HepG2 (cell line): ENCODE results near the gene C20orf141. TPM values are rescaled to one million over a fixed set of nuclear protein-coding genes. Genes with fewer than 3 reads are reported as not detected.

Source experiments
- ATAC-seq: fragments of 200-7000 bp; cut with Tn5 transposase; 3 replicates; pipeline ENCODE4 v1.9.1; 2020; ENCODE audit warnings: mild to moderate bottlenecking, moderate library complexity
- BruUV-seq: library from RNA; stranded (reverse); fragments of 400-500 nt; replicated peaks from 2 replicates; lab custom pipeline; 2021; lab: Mats Ljungman, UMichigan
- CTCF ChIA-PET: fragments of 300-600 bp; formaldehyde crosslinking; extraction: SDS; loops from one replicate; lab custom pipeline; 2021; ENCODE audit warnings: low total read pairs, inconsistent platforms, low intra/inter-chr PET ratio; lab: Yijun Ruan, JAX
- POLR2A ChIA-PET: fragments of 350-600 bp; sonication (Branson Sonifier 250); formaldehyde crosslinking; loops from one replicate; lab custom pipeline; 2020; ENCODE audit warnings: antibody characterized with exemption, inconsistent platforms; lab: Yijun Ruan, JAX
- DNase-seq: peaks from one replicate; pipeline ENCODE4 v3.0.0-alpha.2; 2015; ENCODE audit warnings: low spot score
- FAIRE-seq: peaks from 3 replicates; lab custom pipeline; 2011; peaks lifted over from hg19 to GRCh38; lab: Jason Lieb, UNC
- H2AFZ ChIP-seq: one replicate; pipeline ENCODE4 v1.6.1; 2011; ENCODE audit warnings: low read length, inconsistent platforms
- H3K27ac ChIP-seq: fragments of 300-600 bp; 3 replicates; pipeline ENCODE4 v1.8.0; 2011; ENCODE audit warnings: mixed run types, mild to moderate bottlenecking, mixed read lengths, low read length, inconsistent platforms; ENCODE audit not compliant: insufficient read depth; ENCODE audit errors: extremely low read length
- H3K27me3 ChIP-seq, 2 experiments: fragments of 200-600 bp in 1 of 2; 2 replicates in 1 of 2; 3 replicates in 1 of 2; pipeline versions ENCODE4 v1.6.0 to v1.8.0; 2011; ENCODE audit warnings: low read length in 2 of 2, mild to moderate bottlenecking in 2 of 2, moderate library complexity in 2 of 2, inconsistent platforms in 1 of 2; ENCODE audit not compliant: insufficient read depth in 2 of 2, control insufficient read depth in 1 of 2
- H3K36me3 ChIP-seq, 2 experiments: fragments of 200-600 bp in 1 of 2; replicated peaks in 1 of 2; 2 replicates in 1 of 2; 3 replicates in 1 of 2; pipeline versions ENCODE4 v1.5.1 to v1.8.0; 2011; ENCODE audit warnings: low read length in 2 of 2, inconsistent platforms in 1 of 2; ENCODE audit not compliant: insufficient read depth in 2 of 2, control insufficient read depth in 1 of 2
- H3K4me1 ChIP-seq: 2 replicates; pipeline ENCODE4 v1.5.1; 2012; ENCODE audit warnings: low read length, inconsistent platforms; ENCODE audit not compliant: insufficient read depth
- H3K4me2 ChIP-seq: 2 replicates; pipeline ENCODE4 v1.6.0; 2011; ENCODE audit warnings: low read depth, low read length, inconsistent platforms
- H3K4me3 ChIP-seq, 3 experiments: fragments of 200-600 bp in 1 of 3; sonication (generic), shearing (Covaris generic) in 1 of 3; replicated peaks in 1 of 3; 2 replicates each; pipeline ENCODE4 v1.5.1; 2011 to 2016; ENCODE audit warnings: low read length in 3 of 3, inconsistent platforms in 2 of 3, low read depth in 2 of 3, mild to moderate bottlenecking in 2 of 3, control low read depth in 1 of 3, mixed read lengths in 1 of 3; ENCODE audit not compliant: insufficient read depth in 1 of 3
- H3K79me2 ChIP-seq: one replicate; pipeline ENCODE4 v1.6.1; 2011; ENCODE audit warnings: low read length, inconsistent platforms; ENCODE audit not compliant: insufficient read depth
- H3K9ac ChIP-seq: 2 replicates; pipeline ENCODE4 v1.6.0; 2011; ENCODE audit warnings: mild to moderate bottlenecking, low read depth, low read length, inconsistent platforms; ENCODE audit not compliant: insufficient read depth
- H3K9me3 ChIP-seq: 2 replicates; pipeline ENCODE4 v1.5.1; 2012; ENCODE audit warnings: mild to moderate bottlenecking, low read length
- H4K20me1 ChIP-seq: 2 replicates; pipeline ENCODE4 v1.6.0; 2011; ENCODE audit warnings: inconsistent platforms, mild to moderate bottlenecking, low read length, moderate library complexity; ENCODE audit not compliant: insufficient read depth
- ATF3 ChIP-seq: sonication (generic); formaldehyde crosslinking; IDR thresholded peaks from 2 replicates; pipeline ENCODE4 v1.4.0; 2020; ENCODE audit warnings: missing genetic modification reagents
- CERS6 ChIP-seq: sonication (generic); formaldehyde crosslinking; IDR thresholded peaks from 2 replicates; pipeline ENCODE4 v1.5.0; 2020; ENCODE audit warnings: missing genetic modification reagents
- CREB1 ChIP-seq, 2 experiments: fragments of 450-650 bp in 1 of 2; IDR thresholded peaks; 2 replicates each; pipeline ENCODE4 v1.6.1; 2016 to 2017; ENCODE audit warnings: control low read depth in 1 of 2, mild to moderate bottlenecking in 1 of 2, missing compliant biosample characterization in 1 of 2, missing genetic modification characterization in 1 of 2
- GTF2F1 ChIP-seq: fragments of 150-350 bp; IDR thresholded peaks from 2 replicates; pipeline ENCODE4 v1.6.1; 2014; ENCODE audit warnings: low read length
- HNF4G ChIP-seq, 2 experiments: sonication (generic) in 1 of 2; formaldehyde crosslinking in 1 of 2; IDR thresholded peaks; 2 replicates each; pipeline versions ENCODE4 v1.4.0 to v1.6.1; 2011 to 2020; ENCODE audit warnings: borderline replicate concordance in 2 of 2, low read depth in 2 of 2, mild to moderate bottlenecking in 2 of 2, low read length in 1 of 2, missing genetic modification reagents in 1 of 2, moderate library complexity in 1 of 2
- JARID2 ChIP-seq: sonication (generic); formaldehyde crosslinking; IDR thresholded peaks from 2 replicates; pipeline ENCODE4 v1.8.1; 2023; ENCODE audit warnings: missing genetic modification reagents, inconsistent platforms; ENCODE audit not compliant: insufficient replicate concordance
- KDM5B ChIP-seq: sonication (generic); formaldehyde crosslinking; IDR thresholded peaks from 2 replicates; pipeline ENCODE4 v1.4.0; 2020; ENCODE audit warnings: missing genetic modification reagents, mild to moderate bottlenecking, borderline replicate concordance
- MAZ ChIP-seq, 2 experiments: sonication (generic) in 1 of 2; formaldehyde crosslinking in 1 of 2; IDR thresholded peaks; 2 replicates each; pipeline versions ENCODE4 v1.5.0 to v1.6.1; 2012 to 2020; ENCODE audit warnings: low read depth in 2 of 2, mild to moderate bottlenecking in 2 of 2, borderline replicate concordance in 1 of 2, improper control_type of control experiment in 1 of 2, low read length in 1 of 2, missing genetic modification reagents in 1 of 2, moderate library complexity in 1 of 2
- RBFOX2 ChIP-seq: fragments of 200-400 bp; formaldehyde crosslinking; IDR thresholded peaks from 2 replicates; pipeline ENCODE4 v1.6.1; 2017; ENCODE audit warnings: low read depth, mild to moderate bottlenecking, low read length
- TERF1 ChIP-seq: sonication (generic); formaldehyde crosslinking; IDR thresholded peaks from 2 replicates; pipeline ENCODE4 v1.8.0; 2022; ENCODE audit warnings: mild to moderate bottlenecking, missing genetic modification reagents, moderate library complexity
- ZBTB1 ChIP-seq: sonication (generic); formaldehyde crosslinking; IDR thresholded peaks from 2 replicates; pipeline ENCODE4 v1.4.0; 2020; ENCODE audit warnings: missing genetic modification reagents, borderline replicate concordance
- ZFP37 ChIP-seq: sonication (generic); formaldehyde crosslinking; IDR thresholded peaks from 2 replicates; pipeline ENCODE4 v1.4.0; 2020; ENCODE audit warnings: missing genetic modification reagents, borderline replicate concordance
- ZGPAT ChIP-seq: IDR thresholded peaks from 2 replicates; pipeline ENCODE4 v1.6.1; 2016; ENCODE audit warnings: mild to moderate bottlenecking
- ZNF558 ChIP-seq: sonication (generic); formaldehyde crosslinking; IDR thresholded peaks from 2 replicates; pipeline ENCODE4 v1.9.0; 2022; ENCODE audit warnings: mild to moderate bottlenecking, missing genetic modification reagents, borderline replicate concordance
- WGBS: methylation state at CpG from one replicate; pipeline ENCODE4 v1.1.6; 2017; ENCODE audit warnings: low lambda C conversion rate; 5-methylcytosine and 5-hydroxymethylcytosine counted together
- in situ Hi-C: cut with HindIII; loops from 2 replicates; pipeline ENCODE4 v1.10.0; 2017; ENCODE audit warnings: low pct_unique_long_range_greater_than_20kb; ENCODE audit not compliant: extremely low pct_ligation_motif_present
- intact Hi-C: fragments of 100-400 bp; cut with micrococcal nuclease; formaldehyde crosslinking; loops from one replicate; pipeline ENCODE4 v1.10.0; 2022; ENCODE audit not compliant: unreplicated experiment
- polyA plus RNA-seq, 8 experiments: library from polyadenylated mRNA; depleted of rRNA in 3 of 8; stranded (reverse) in 7 of 8; unstranded in 1 of 8; fragments of >200 nt; fragmentation: Illumina TruSeq in 4 of 8; extraction: Trizol in 4 of 8; gene quantifications; 2 replicates each; pipeline versions ENCODE4 v1.2.1 to v1.2.3, GENCODE V29; 2011 to 2016; ENCODE audit warnings: low read depth in 4 of 8, missing spikeins in 1 of 8, mixed read lengths in 1 of 8; ENCODE audit not compliant: insufficient read depth in 1 of 8
- total RNA-seq, 5 experiments: library from RNA; depleted of rRNA; stranded (reverse); fragments of >200 nt; fragmentation: Illumina TruSeq; extraction: Trizol; gene quantifications; 2 replicates each; pipeline ENCODE4 v1.2.3, GENCODE V29; 2016; ENCODE audit warnings: low read depth in 1 of 5

The C20orf141 gene
- total and polyA plus RNA-seq, 2 of the 13 experiments (the other 11 are each of a cell fraction or from before 2014, with no cell fraction given) = not detected

DNA sequence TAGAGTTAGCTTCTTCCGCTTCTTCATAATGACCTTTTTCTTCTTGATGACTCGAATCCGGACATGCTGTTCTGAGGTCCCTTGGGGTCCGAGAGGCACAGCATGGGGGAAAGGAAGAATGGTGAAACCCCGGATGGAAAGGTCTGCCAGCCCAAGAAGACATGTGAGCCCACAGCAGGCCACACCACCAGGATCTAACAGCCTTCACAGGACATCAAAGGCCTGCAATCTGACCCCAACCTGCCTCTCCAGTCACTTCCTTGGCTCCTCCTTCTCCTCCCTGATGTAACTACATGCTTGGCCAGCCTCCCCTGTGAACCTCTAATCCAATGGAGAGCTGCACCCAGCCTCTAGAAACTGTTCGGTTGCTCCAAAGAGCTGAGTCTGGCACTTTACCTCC is 16.0 kb upstream of the C20orf141 start:
- Histone ChIP-seq H3K9ac (no peak overlapping the region), H3K9me3 (no peaks in the 10 kb centered on the region), H3K4me1 (peaks cover 10% of the 10 kb centered on the region), H3K4me2 (no peak overlapping the region), H4K20me1 (no peaks in the 10 kb centered on the region), H3K79me2 (no peaks in the 10 kb centered on the region), H3K36me3 (no peaks in the 10 kb centered on the region), H3K27ac (no peak overlapping the region), H3K27me3 (peaks cover 20 to 83% of the 10 kb centered on the region in 2 experiments), H2AFZ (no peak overlapping the region), H3K4me3 (no peak overlapping the region)
- no peak for FAIRE-seq
- in situ Hi-C loops (no loop called here), intact Hi-C loops (no loop called here)
- WGBS = 54% methylated on average over 6 of the region's 6 CpGs
- TF ChIP-seq RBFOX2 (no peak), KDM5B (CRISPR knock-in tag) (no peak), JARID2 (CRISPR knock-in tag) (no peak), CERS6 (CRISPR knock-in tag) (no peak), HNF4G (IDR thresholded peaks at IDR 0.05; ENCODE audit: borderline replicate concordance, low read depth, low read length) (no peak), HNF4G (CRISPR knock-in tag; IDR thresholded peaks at IDR 0.05; ENCODE audit: borderline replicate concordance, low read depth) (no peak), TERF1 (no peak), ZFP37 (CRISPR knock-in tag) (no peak), ZNF558 (CRISPR knock-in tag) (no peak), ATF3 (CRISPR knock-in tag) (no peak), ZBTB1 (CRISPR knock-in tag) (no peak), CREB1 (IDR thresholded peaks at IDR 0.05) (no peak), CREB1 (CRISPR knock-in tag; IDR thresholded peaks at IDR 0.05) (no peak), ZGPAT (CRISPR knock-in tag) (no peak), MAZ (IDR thresholded peaks at IDR 0.05; ENCODE audit: borderline replicate concordance, low read depth, low read length) (no peak), MAZ (CRISPR knock-in tag; IDR thresholded peaks at IDR 0.05; ENCODE audit: low read depth) (no peak), GTF2F1 (no peak)
- no peak for DNase-seq
- BruUV-seq = no TSS peak
- ATAC-seq = no peak
- ChIA-PET POLR2A (no interaction called here), CTCF (no interaction called here)
